GM19193 (cell line): ENCODE data around the gene GRIK3.

ENCODE experiments used
- POLR2A ChIP-seq: IDR thresholded peaks from 4 replicates; pipeline ENCODE4 v1.6.1; 2011; ENCODE audit not compliant: insufficient read depth, insufficient read length; ENCODE audit errors: extremely low read depth

GRIK3 gene

GRCh38 chr1:36822648-36823047 lies 211.7 kb downstream of the GRIK3 start:
- TF ChIP-seq POLR2A, result no peak

DNA sequence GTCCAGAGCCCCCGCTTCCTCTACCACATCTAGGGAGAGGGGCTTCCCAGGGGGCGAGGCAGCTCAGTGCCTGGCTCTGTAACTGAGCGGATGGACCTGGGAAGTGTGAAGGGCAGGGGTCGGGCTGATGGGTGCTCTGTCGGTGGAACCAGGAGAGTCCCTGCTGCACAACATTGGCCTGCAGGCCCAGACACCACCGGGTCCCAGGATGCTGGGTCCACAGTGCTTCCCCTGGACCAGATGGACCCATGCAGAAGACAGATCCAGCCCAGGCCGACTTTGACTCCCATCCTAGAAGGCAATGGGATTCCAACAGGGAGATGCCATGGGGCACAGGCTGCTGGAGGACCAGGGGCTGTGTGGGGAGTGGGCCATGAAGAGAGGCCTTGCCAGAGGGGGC lies 212.9 kb downstream of the GRIK3 start:
- no peak for TF ChIP-seq POLR2A

DNA sequence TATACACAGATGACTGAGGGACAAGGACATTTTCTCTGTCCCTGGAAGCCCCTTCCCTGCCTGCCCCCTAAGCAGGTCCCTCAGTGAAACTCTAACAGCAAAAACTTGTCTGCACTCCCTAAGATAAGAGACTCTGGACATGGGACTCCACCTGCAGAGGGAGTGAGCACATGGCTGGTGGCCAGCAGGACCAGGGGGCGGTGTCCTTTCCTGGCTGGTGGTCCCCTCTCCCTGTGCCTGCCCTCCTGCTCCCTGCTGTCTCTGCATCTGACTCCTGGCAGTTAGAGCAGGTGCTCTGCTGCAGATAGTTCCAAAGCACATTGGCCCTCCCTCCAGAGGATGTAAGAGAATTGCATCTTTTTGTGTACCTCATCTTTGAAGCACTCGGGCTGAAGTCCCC lies 215.5 kb downstream of the GRIK3 start:
- no peak for TF ChIP-seq POLR2A

DNA sequence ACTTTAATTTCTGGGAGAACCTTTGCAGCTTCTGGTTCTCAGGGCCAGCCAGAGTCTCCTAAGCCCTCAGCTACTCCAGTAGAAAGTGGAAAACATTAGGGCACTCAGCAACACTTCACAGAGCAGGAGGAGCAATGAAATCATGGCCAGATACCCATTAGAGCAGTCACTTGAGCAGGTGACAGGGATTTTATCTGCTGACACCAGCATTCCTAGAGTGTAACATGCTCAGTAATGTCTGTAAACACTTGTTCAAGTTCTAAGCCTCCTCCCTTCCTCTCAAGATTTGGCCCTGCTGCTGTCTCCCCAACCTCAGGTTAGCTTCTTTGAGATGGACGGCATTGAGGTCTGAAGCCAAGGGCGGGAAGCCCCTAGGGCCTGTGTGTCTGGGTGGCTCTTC lies 218.0 kb downstream of the GRIK3 start:
- no peak for TF ChIP-seq POLR2A

DNA sequence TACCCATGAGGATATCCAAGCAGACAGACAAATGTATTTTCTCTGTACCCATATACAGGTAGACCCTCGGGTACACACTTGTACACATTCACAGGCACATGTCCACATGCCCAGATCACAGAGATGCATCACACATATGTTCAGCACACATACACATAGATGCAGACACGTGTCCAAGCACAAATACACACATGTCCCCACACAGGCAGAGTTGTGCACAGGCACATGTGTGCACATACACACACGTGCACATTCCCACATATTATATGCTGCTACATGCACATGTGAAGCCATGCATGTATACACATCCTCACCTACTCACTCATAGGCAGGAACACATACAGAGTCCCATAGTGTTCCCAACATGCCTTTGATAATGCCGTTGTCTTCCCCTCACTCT lies 219.5 kb downstream of the GRIK3 start:
- TF ChIP-seq POLR2A, result no peak

- TF ChIP-seq POLR2A, result no peak
Measured at GRCh38 chr1:36814083-36814482, 220.2 kb downstream of the GRIK3 start.

- no peak for TF ChIP-seq POLR2A
Measured at GRCh38 chr1:36807262-36807661, 227.1 kb downstream of the GRIK3 start.

DNA sequence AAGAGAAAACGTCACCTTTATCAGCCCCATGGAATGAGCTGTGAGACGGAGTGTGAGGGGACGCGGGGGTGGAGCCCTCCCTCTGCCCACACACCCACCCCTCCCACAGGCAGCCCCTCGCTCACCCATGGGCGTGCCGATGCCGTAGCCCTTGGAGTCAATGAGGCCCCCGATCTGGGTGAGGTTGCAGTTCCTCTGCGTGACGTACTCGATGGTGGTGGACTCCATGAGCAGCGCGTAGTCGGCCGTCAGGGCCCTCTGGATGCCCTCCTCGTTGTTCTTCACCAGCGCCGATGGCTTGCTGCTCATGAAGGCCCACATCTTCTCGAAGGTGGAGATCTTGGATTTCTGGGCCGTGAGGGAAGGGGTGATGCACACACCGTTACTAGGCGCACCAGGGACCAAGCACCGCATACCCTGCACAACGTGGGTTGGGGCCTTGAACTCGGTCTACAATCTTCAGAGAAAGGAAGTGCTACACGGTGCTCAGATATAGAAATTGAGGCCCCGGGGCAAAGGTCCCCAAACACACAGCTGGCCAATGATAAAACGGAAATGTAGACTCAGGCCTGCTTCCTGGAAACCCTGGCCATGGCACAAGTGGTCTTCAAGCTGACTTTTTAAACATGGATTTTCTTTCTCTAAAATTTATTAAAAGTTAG lies 228.2 kb downstream of the GRIK3 start:
- no peak for TF ChIP-seq POLR2A

DNA sequence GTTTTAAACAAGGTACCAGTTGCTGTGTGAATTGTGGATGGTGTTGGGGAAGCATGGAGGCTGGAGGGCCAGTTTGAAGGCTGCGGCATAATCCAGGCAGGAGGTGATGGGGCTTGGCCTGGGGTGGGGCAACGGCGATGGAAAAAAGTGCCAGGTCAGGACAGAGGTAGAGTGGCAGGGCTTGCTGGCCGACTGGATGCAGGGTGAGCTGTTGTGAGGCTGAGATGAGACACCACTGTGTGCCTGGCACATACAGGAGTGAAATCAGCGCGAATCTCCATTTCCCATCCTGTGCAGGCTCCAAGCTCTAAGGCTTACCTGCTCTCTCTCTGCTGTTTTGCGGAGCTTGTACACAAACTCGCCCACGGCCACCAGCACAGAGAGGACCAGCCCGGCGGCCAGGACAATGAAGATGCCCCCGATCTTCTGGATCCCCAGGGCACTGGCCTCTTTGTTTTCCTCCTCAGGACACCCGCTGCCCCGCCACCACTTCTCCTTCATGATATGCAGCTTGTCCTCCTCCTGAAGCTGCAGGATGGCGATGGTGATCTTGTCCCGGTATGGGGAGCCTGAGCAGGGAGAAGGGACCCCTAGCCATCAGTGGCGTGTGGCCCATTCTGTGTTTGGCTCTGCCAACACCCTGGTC lies 229.5 kb downstream of the GRIK3 start:
- no peak for TF ChIP-seq POLR2A

DNA sequence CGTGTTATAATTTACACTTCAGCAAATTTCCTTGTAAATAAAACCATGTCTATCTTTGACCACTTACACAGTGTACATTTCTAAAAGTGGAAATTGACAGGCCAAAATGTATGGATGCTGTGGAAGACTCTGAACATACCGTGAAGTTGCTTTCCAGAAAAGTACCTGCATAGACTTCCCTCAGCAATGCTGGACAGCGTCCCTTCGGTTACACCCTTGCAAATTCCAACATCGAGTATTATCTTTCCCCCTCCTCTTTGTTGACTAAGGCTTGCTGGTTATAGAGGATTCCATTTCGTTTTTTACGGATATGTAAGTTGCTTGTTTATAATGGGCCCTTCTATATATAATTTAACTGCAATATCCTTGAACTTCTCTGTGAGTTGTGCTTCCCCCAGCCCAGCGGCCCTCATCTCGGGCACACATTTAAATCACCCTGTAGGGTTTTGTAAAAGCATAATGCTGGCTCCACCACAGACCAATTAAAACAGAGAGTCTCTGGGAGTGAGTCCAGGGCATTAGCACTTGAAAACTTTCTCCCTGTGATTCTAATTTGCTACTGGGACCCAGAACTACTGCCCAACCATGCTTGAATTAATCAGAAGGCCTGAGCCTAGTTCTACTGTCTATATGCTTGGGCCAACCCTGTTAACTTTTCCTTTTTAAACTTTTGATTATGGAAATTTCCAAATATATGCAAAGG lies 230.3 kb downstream of the GRIK3 start:
- TF ChIP-seq POLR2A, result no peak

DNA sequence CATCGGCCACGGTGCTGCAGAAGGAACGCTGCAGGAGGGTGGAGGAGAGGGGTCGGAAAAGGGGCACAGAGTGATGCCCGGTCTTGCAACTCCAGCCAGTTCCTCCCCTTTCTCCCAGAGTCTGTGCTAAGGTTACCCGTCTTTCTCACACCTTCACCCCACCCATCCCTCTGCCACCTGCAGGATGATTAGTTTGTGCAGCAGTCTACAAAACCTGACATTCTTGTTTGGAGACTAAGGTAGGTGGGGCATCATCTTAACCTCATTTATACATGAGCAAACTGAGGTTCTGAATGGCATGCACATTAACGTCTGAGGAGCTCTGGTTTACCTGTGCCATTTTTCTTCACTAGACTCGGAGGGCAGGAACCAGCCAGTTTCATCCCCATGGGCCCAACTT lies 232.3 kb downstream of the GRIK3 start:
- TF ChIP-seq POLR2A, result no peak

DNA sequence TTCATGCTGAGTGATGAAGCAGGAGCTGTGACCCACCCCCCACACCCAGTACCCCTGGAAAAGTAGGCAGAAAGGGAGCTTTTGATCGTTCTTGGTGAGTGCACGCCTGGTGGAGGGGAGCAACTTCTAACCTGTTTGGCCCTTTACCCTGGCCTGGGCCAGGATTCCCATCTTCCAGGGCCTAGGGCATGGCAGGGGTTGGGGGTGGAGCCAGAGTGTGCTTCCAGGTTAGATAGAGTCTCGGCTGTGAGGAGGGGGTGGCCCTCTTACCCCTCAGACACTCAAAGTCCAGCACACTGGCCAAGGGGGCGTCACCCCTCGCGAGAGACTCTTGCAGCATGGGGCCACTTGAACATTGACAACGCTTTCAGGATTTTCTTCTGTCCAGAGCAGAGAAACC lies 236.6 kb downstream of the GRIK3 start:
- no peak for TF ChIP-seq POLR2A

DNA sequence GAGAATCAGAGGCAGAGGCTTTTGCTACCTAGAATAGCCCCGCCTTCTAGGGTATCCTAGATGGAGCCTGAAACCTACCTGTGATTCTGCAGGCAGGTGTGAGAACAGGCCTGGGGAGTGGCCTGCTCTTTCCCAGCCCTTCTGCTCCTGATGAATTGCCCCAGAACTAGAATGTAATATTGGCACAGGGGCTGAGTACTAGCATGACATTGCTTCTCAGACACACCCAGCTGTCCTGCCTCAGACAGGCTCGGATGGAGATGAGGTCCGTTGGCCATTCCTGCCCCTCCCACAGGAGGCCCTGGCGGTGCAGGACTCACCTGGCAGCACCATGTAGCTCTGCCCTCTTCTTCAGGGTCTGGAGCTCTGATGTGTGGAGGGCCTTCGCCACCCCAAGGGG lies 237.6 kb downstream of the GRIK3 start:
- no peak for TF ChIP-seq POLR2A

DNA sequence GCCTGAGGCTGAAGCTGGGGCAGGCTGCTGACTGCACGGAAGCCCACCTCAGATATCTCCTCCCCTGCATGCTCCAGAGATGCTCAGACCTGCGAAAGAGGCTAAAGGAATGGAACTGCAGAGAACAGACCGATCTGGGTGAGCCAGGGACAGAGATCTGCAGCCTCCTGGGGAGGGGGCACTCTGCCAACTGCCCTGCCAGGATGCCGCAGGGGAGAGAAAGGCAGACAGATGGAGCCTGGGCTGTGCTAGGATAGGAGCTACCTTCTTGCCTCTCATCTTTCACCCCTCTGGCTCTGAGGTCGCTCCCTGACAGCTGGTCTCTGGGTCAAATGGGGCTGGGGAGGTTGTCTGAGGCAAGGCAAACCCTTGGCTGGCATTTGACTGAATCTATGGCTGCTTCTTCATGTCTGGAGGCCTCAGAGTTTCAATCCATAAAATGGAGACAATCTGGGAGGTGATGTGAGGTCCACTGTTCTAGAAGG lies 238.2 kb downstream of the GRIK3 start:
- TF ChIP-seq POLR2A, result no peak

DNA sequence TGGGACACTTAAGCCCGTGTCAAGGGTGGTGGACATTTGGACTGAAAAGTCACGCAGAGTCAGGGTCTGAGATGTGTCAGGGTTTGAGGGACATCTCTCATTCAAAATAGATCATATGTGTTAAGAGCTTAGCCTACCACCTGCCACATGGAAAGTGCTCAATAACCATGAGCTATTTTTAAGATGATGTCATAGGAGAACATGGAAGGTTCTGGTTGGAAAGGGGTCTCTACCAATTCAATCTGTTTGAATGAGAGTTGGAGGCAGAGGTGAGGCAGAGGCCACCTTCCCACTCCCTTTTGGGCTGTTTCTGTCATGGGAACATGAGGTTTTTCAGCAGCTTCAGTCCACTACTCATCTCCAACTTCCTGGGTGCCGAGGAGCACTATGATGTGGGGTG lies 239.9 kb downstream of the GRIK3 start:
- TF ChIP-seq POLR2A, result no peak

DNA sequence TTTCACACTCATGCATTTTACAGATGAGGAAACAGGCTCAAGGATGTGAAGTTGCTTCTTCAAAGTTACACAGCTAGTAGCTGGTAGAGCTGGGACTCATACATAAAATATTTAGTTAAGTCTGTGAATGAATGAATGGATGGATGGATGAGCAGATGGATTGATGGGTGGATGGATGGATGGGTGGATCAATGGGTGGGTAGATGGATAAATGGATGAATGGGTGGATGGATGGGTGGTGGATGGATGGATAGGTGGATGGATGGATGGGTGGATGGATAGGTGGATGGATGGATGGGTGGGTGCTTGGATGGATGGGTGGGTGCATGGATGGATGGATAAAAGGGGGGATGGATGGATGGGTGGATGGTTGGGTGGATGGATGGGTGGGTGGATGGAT lies 240.9 kb downstream of the GRIK3 start:
- TF ChIP-seq POLR2A, result no peak

GRCh38 chr1:36792292-36792691 lies 242.0 kb downstream of the GRIK3 start:
- no peak for TF ChIP-seq POLR2A

DNA sequence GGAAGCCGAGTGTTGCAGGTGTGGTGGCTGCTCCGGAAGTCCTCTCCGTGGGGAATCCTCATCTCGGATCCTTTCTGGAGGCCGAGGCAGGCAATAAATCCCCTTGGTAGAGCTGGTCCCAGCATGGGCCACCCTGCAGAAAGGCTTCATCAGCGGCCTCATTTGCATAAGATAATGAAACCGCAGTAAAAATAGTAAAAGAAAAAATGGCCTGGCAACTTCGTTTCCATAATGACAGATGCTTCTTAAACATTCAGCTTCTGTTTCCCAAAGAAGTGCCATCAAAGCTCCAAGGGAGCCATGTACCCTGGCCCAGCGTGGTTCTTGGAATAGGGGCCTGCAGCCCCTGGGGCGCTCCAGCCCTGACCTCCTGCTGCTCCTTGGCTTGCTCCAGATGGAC lies 244.1 kb downstream of the GRIK3 start:
- no peak for TF ChIP-seq POLR2A
